Transverse colon (tissue), 3 donors: Measurements from ENCODE around the gene DLG2.

Source experiments
- CTCF ChIP-seq, 5 experiments: fragments of 200-600 bp in 3 of 5; fragments of 450-650 bp in 2 of 5; sonication (generic) in 3 of 5; IDR thresholded peaks; 1 replicate in 2 of 5; 2 replicates in 3 of 5; pipeline ENCODE4 v1.5.1; 2016 to 2017; ENCODE audit warnings: antibody characterized with exemption in 5 of 5, inconsistent platforms in 3 of 5, mild to moderate bottlenecking in 2 of 5, moderate library complexity in 1 of 5
- EP300 ChIP-seq: sonication (generic); formaldehyde crosslinking; IDR thresholded peaks from one replicate; pipeline ENCODE4 v1.6.1; 2017; ENCODE audit warnings: antibody characterized with exemption, low read depth
- POLR2A ChIP-seq: fragments of 450-650 bp; IDR thresholded peaks from one replicate; pipeline ENCODE4 v1.6.1; 2016; ENCODE audit warnings: antibody characterized with exemption, mild to moderate bottlenecking, moderate library complexity

- no peak for TF ChIP-seq CTCF (IDR thresholded peaks at IDR 0.05)
- TF ChIP-seq POLR2A, result no peak
- TF ChIP-seq EP300, result no peak
Observed at GRCh38 chr11:83694191-83694910, 1932.8 kb downstream of the DLG2 start.
